ENCODE results near the gene ADGRB3. TPM values are rescaled to one million over a fixed set of nuclear protein-coding genes. Genes with fewer than 3 reads are reported as not detected.

The ADGRB3 gene
- total RNA-seq, 4 donors from 2014 or later, result 0.30 to 0.94 (median 0.35) TPM

DNA sequence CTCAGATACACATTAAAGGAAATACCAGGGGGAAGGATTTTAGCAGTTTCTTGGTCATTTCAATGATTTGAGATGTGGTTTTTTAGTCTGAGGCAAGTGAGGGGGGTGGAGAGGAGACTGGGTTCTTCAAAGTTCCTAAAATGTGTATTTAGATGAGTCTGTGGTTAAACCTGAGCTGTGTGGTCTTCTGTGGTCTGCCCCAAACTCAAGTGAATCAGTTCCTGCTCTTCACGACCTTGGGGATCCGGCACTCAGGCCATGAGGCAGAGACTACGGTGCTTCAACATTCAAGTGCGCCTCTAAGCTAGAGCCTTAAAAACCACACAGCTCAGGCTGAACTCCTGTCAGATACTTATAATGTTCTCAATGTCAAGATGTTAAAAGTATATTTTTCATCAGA is 755.0 kb downstream of the ADGRB3 start:
- WGBS, 2 donors, result 79 to 83% methylated on average over 4 of the region's 4 CpGs
- no peak overlapping the region for H3K4me3 ChIP-seq (ENCODE audit: low read depth, poor library complexity, severe bottlenecking)
- intact Hi-C loops (cut with DNase I; ENCODE audit: low total_unique reads), result no loop called here
- TF ChIP-seq, protein P1, sequence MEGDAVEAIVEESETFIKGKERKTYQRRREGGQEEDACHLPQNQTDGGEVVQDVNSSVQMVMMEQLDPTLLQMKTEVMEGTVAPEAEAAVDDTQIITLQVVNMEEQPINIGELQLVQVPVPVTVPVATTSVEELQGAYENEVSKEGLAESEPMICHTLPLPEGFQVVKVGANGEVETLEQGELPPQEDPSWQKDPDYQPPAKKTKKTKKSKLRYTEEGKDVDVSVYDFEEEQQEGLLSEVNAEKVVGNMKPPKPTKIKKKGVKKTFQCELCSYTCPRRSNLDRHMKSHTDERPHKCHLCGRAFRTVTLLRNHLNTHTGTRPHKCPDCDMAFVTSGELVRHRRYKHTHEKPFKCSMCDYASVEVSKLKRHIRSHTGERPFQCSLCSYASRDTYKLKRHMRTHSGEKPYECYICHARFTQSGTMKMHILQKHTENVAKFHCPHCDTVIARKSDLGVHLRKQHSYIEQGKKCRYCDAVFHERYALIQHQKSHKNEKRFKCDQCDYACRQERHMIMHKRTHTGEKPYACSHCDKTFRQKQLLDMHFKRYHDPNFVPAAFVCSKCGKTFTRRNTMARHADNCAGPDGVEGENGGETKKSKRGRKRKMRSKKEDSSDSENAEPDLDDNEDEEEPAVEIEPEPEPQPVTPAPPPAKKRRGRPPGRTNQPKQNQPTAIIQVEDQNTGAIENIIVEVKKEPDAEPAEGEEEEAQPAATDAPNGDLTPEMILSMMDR (IDR thresholded peaks at IDR 0.05), result no peak
- TF ChIP-seq POLR2A (IDR thresholded peaks at IDR 0.05), result no peak
- DNase-seq (ENCODE audit: low spot score in 2 of 2), result no peak

DNA sequence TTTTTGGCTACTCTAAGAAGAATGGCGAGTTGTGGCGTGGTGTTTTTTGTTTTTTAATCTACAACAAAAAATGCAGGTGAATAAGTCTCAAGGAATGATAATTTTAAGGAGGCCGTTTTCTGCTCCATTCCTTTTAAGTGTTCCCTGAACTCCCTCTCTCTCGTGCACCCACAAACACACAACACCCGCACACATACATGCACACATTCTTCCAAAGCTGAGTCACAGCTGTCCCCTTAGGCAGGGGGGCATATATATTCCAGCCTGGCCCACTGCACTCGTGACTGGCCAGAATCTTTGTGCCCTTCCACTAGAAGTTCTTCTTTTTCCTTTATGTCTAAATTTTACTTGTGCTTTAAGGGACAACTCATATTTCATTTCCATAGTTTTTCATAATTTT is 756.0 kb downstream of the ADGRB3 start:
- 61 to 66% methylated on average over 6 of the region's 6 CpGs for WGBS, 2 donors
- no peak for DNase-seq (ENCODE audit: low spot score in 2 of 2)
- TF ChIP-seq, protein P1 (IDR thresholded peaks at IDR 0.05), result no peak
- no peak for TF ChIP-seq POLR2A (IDR thresholded peaks at IDR 0.05)
- H3K4me3 ChIP-seq (ENCODE audit: low read depth, poor library complexity, severe bottlenecking), result peak overlapping the region; percentile 6
- intact Hi-C loops (cut with DNase I; ENCODE audit: low total_unique reads), result no loop called here

- WGBS, 2 donors, result 78 to 85% methylated on average over 7 of the region's 7 CpGs
- DNase-seq (ENCODE audit: low spot score in 2 of 2), result no peak
- no peak overlapping the region for H3K4me3 ChIP-seq (ENCODE audit: low read depth, poor library complexity, severe bottlenecking)
- TF ChIP-seq, protein P1 (IDR thresholded peaks at IDR 0.05), result no peak
- TF ChIP-seq POLR2A (IDR thresholded peaks at IDR 0.05), result no peak
- intact Hi-C loops (cut with DNase I; ENCODE audit: low total_unique reads), result no loop called here
Measured at GRCh38 chr6:69392745-69393144, 757.7 kb downstream of the ADGRB3 start.

- no peak overlapping the region for H3K4me3 ChIP-seq (ENCODE audit: low read depth, poor library complexity, severe bottlenecking)
- TF ChIP-seq POLR2A (IDR thresholded peaks at IDR 0.05), result no peak
- TF ChIP-seq, protein P1 (IDR thresholded peaks at IDR 0.05), result no peak
- no peak for DNase-seq (ENCODE audit: low spot score in 2 of 2)
- intact Hi-C loops (cut with DNase I; ENCODE audit: low total_unique reads), result no loop called here
- WGBS, 2 donors, result 51 to 65% methylated on average over 3 of the region's 3 CpGs
Measured at GRCh38 chr6:69398311-69398710, 763.2 kb downstream of the ADGRB3 start.

- no peak for TF ChIP-seq POLR2A (IDR thresholded peaks at IDR 0.05)
- WGBS, 2 donors, result 75 to 86% methylated on average over 2 of the region's 2 CpGs
- intact Hi-C loops (cut with DNase I; ENCODE audit: low total_unique reads), result no loop called here
- H3K4me3 ChIP-seq (ENCODE audit: low read depth, poor library complexity, severe bottlenecking), result no peak overlapping the region
- no peak for DNase-seq (ENCODE audit: low spot score in 2 of 2)
Measured at GRCh38 chr6:69398729-69399128, 763.6 kb downstream of the ADGRB3 start.

DNA sequence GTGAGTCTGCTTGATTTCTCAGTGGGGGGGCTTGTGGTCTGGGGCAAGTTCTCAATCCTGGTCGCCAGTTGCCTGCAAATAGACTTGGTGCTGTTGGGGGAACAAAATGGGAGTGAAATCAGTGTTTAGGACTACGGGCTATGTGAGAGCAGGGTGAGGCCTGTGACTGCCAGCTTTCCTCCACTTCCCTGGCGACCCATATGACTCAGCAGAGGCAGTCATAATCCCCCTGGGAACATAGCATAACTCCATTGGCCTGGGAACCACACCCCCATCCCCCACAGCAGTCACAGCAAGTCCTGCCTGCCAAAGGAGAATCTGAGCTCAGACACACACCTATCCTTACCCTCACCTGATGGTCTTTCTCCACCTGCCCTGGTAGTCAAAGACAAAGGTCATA is 773.8 kb downstream of the ADGRB3 start:
- H3K4me3 ChIP-seq (ENCODE audit: low read depth, poor library complexity, severe bottlenecking), result no peak overlapping the region
- intact Hi-C loops (cut with DNase I; ENCODE audit: low total_unique reads), result no loop called here
- no peak for DNase-seq (ENCODE audit: low spot score in 2 of 2)
- no peak for TF ChIP-seq POLR2A (IDR thresholded peaks at IDR 0.05)
- TF ChIP-seq, protein P1 (IDR thresholded peaks at IDR 0.05), result no peak
- 43 to 48% methylated on average over 3 of the region's 3 CpGs for WGBS, 2 donors

Data from lower leg skin (tissue), 4 donors.